IMR-90 (cell line): ENCODE measurements around the gene TNFRSF1B.

Experiments
- BHLHE40 ChIP-seq: fragments of 150-350 bp; IDR thresholded peaks from 2 replicates; pipeline ENCODE4 v1.6.1; 2016; ENCODE audit warnings: mild to moderate bottlenecking, low read depth, low read length
- CTCF ChIP-seq: conservative IDR thresholded peaks from 2 replicates; pipeline ENCODE4 v1.5.1; 2012; ENCODE audit warnings: mild to moderate bottlenecking, low read depth, low read length, improper control_type of control experiment
- FOS ChIP-seq: fragments of 150-350 bp; IDR thresholded peaks from 2 replicates; pipeline ENCODE4 v1.6.1; 2016; ENCODE audit warnings: low read depth, low read length
- MAFK ChIP-seq: IDR thresholded peaks from 2 replicates; pipeline ENCODE4 v1.6.1; 2012; ENCODE audit warnings: low read depth, low read length, improper control_type of control experiment
- MAZ ChIP-seq: IDR thresholded peaks from 2 replicates; pipeline ENCODE4 v1.6.1; 2012; ENCODE audit warnings: low read depth, mild to moderate bottlenecking, low read length, improper control_type of control experiment, moderate library complexity, borderline replicate concordance
- POLR2A ChIP-seq: IDR thresholded peaks from 2 replicates; pipeline ENCODE4 v1.6.1; 2012; ENCODE audit warnings: mild to moderate bottlenecking, low read depth, low read length
- RCOR1 ChIP-seq: IDR thresholded peaks from 2 replicates; pipeline ENCODE4 v1.6.1; 2012; ENCODE audit warnings: mild to moderate bottlenecking, low read length, improper control_type of control experiment; ENCODE audit not compliant: insufficient replicate concordance
- RFX5 ChIP-seq: IDR thresholded peaks from 2 replicates; pipeline ENCODE4 v1.8.0; 2012; ENCODE audit warnings: low read depth, mild to moderate bottlenecking, low read length, moderate library complexity
- SMC3 ChIP-seq: fragments of 150-350 bp; IDR thresholded peaks from 2 replicates; pipeline ENCODE4 v1.6.1; 2016; ENCODE audit warnings: low read depth, mild to moderate bottlenecking, antibody characterized with exemption, low read length, moderate library complexity
- USF2 ChIP-seq: fragments of 150-350 bp; IDR thresholded peaks from 2 replicates; pipeline ENCODE4 v1.6.1; 2017; ENCODE audit warnings: mild to moderate bottlenecking, antibody characterized with exemption, low read length, low read depth

- no peak for TF ChIP-seq CTCF
- no peak for TF ChIP-seq MAFK
- TF ChIP-seq MAZ: no peak
- TF ChIP-seq RFX5: no peak
- TF ChIP-seq POLR2A: no peak
- TF ChIP-seq SMC3: no peak
- TF ChIP-seq BHLHE40: no peak
- no peak for TF ChIP-seq RCOR1
- TF ChIP-seq USF2: no peak
- TF ChIP-seq FOS: no peak
Observed at GRCh38 chr1:12203216-12204007, 36.6 kb downstream of the TNFRSF1B start.
